Spleen (tissue), 7 donors: Measurements from ENCODE around the gene SHQ1.

Experiments used
- CTCF ChIP-seq, 11 experiments: fragments of 200-600 bp in 7 of 11; fragments of 450-650 bp in 4 of 11; sonication (generic) in 4 of 11; IDR thresholded peaks in 8 of 11; conservative IDR thresholded peaks in 3 of 11; 1 replicate in 7 of 11; 2 replicates in 4 of 11; pipeline versions ENCODE4 v1.4.0 to v1.8.0; 2016 to 2021; ENCODE audit warnings: antibody characterized with exemption in 11 of 11, inconsistent platforms in 4 of 11, mild to moderate bottlenecking in 1 of 11
- POLR2A ChIP-seq, 3 donors: fragments of 450-650 bp; IDR thresholded peaks; one replicate each; pipeline ENCODE4 v1.5.1; 2017; ENCODE audit warnings: antibody characterized with exemption in 3 of 3, mild to moderate bottlenecking in 1 of 3
- POLR2AphosphoS5 ChIP-seq, 3 donors: sonication (generic); formaldehyde crosslinking; IDR thresholded peaks; one replicate each; pipeline ENCODE4 v1.5.1; 2017; ENCODE audit warnings: antibody characterized with exemption in 3 of 3
- donor health status: DM: no; HTN: no; CAD: no; lungs with moderate emphysema.
- donor health status: DM: no; HTN: no; CAD: no.
- donor health status: DM: no; HTN: no; CAD: no.

DNA sequence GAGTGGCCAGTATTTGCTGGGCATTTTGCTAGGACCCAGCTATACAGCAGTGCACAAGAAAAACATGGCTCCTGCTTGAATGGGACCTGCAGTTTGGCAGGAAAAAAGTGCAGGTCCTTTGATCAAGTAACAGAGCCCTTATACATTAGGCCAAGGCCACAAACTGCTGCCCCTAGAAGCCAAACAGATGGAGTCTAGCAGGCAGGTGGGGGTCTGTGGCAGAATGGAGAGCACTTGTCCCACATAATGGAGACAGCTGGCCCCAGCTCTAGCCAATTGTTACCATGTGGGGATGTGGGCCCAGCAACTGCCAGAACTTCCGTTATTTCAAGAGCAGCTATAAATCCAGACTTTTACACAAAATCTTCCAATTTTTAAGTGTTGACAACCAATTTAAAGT lies 79.3 kb downstream of the SHQ1 start:
- TF ChIP-seq POLR2AphosphoS5 (IDR thresholded peaks at IDR 0.05) (no peak), CTCF (IDR thresholded peaks at IDR 0.05 in 8 of 11, conservative IDR thresholded peaks at IDR 0.05 in 3 of 11) (no peak), POLR2A (IDR thresholded peaks at IDR 0.05) (no peak)
